ENCODE results near the gene CHN2. TPM values are rescaled to one million over a fixed set of nuclear protein-coding genes. Genes with fewer than 3 reads are reported as not detected.
A peak's percentile ranks its signal among the peaks of the same experiment; 100 is the strongest.

The CHN2 gene
- polyA plus RNA-seq, 1 donor = 33.6 TPM

DNA sequence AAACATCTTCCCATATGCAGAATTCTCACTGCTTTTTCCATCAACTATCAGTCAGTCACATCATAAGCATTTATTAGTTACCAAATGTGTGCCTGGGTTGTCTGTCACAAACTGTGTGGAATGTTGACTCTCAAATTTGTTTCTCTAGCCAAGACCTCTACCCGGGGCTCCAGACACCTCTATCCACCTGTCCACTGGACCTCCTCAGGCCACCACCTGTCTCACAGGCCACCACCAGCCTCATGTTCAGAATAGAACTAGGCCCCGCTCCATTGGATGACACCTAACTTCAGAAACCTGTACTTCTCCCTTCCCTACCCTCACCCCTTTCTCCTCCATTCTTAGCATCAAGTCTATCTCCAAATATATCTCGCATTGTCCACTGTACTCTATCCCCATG lies 176.9 kb downstream of the CHN2 start:
- Histone ChIP-seq H3K36me3 (ENCODE audit: control insufficient read depth, insufficient read depth, low read length) (no peaks in the 10 kb centered on the region), H3K27me3 (ENCODE audit: control insufficient read depth, insufficient read depth, low read length) (no peaks in the 10 kb centered on the region), H3K4me3 (ENCODE audit: low read length) (no peak overlapping the region), H3K9me3 (ENCODE audit: control insufficient read depth, low read depth, low read length) (no peaks in the 10 kb centered on the region), H3K27ac (ENCODE audit: low read length) (no peak overlapping the region), H3K4me1 (ENCODE audit: control insufficient read depth, insufficient read depth, low read length) (peaks cover 29% of the 10 kb centered on the region)
- WGBS (ENCODE audit: insufficient coverage, low lambda C conversion rate) = 83% methylated on average over 1 of the region's 3 CpGs
- DNase-seq = no peak

DNA sequence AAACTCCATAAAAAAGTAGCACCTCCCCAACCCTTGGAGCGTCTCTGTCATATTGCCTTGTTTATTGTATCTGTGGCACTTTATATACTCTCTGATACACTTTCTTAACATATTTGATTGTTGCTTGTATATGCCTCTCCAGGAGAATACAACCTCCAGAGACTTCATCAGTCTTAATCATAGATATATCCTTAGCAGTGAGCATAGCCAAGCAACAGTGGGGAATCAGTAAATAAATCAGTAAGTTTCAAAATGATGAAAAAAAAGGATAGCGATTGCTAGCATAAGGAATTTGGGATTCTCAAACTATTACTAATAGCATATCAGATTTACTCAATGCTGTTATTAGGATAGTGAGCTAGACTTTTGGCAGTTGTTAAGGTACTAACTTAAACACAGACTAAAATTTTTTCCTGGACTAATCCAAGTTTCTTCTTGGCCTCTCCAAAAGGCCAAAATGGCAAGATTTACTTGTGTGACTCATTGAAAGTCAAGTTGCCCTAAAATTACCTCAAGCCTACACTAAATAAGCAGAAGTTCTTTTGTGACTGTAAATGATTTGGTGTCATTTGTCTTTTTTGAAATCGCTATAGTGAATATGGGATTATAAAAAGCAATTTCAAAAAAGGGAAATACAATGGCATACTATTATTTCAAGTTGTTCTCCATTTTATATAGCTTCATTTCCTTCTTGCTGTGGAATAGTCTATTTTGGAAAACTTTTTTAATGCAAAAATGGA lies 177.9 kb downstream of the CHN2 start:
- no peaks in the 10 kb centered on the region for H3K36me3 ChIP-seq (ENCODE audit: control insufficient read depth, insufficient read depth, low read length)
- H3K4me1 ChIP-seq (ENCODE audit: control insufficient read depth, insufficient read depth, low read length) = peaks cover 35% of the 10 kb centered on the region
- H3K27ac ChIP-seq (ENCODE audit: low read length) = no peak overlapping the region
- WGBS (ENCODE audit: insufficient coverage, low lambda C conversion rate) = 71% methylated on average over 3 of the region's 3 CpGs
- no peak overlapping the region for H3K4me3 ChIP-seq (ENCODE audit: low read length)
- DNase-seq = no peak
- no peaks in the 10 kb centered on the region for H3K9me3 ChIP-seq (ENCODE audit: control insufficient read depth, low read depth, low read length)
- no peaks in the 10 kb centered on the region for H3K27me3 ChIP-seq (ENCODE audit: control insufficient read depth, insufficient read depth, low read length)

DNA sequence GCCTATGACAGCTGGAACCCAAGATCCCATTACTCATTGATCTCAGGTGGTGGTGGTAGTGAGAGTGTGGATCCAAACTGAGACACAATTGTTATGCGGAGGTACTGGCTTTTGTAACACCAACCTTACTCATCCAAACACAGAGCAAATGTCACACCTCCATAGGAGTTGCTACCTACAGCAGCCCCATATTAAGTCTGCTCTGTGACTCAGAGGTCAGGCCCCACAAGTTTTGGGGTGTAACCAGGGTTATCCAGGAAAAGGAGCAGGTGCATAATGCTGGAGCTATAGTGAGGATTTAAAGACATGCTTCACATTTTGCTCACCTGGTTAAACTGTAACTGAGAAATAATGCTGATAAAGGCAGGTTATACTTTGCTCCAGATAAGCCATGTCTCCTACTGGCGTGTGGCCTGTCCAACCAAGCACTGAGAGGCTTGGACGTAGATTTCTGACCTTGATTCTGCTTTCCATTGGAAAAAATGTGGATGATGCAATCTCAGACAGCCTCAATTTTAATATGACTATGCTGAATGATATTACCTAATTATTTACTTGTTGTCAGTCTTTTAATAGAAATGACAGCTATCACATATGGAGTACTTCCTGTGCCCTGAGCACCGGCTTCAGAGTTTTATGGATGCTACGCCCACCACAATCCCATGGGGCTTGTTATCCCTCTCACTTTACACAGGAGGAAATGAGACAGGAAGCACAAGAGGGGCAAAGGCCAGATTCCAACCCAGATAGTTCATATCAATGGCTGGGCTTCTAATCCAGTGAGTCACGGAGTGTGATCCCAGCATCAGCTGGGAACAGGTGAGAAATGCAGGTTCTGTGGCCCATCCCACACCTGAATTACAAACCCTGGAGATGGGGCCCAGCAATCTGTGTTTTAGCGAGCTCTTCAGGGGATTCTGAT lies 181.3 kb downstream of the CHN2 start:
- DNase-seq = peak; percentile 90 to 98
- H3K27ac ChIP-seq (ENCODE audit: low read length) = peak overlapping the region; percentile 93
- WGBS (ENCODE audit: insufficient coverage, low lambda C conversion rate) = 19% methylated on average over 3 of the region's 7 CpGs
- H3K4me1 ChIP-seq (ENCODE audit: control insufficient read depth, insufficient read depth, low read length) = peaks cover 20% of the 10 kb centered on the region
- H3K27me3 ChIP-seq (ENCODE audit: control insufficient read depth, insufficient read depth, low read length) = no peaks in the 10 kb centered on the region
- H3K9me3 ChIP-seq (ENCODE audit: control insufficient read depth, low read depth, low read length) = no peaks in the 10 kb centered on the region
- no peak overlapping the region for H3K4me3 ChIP-seq (ENCODE audit: low read length)
- no peaks in the 10 kb centered on the region for H3K36me3 ChIP-seq (ENCODE audit: control insufficient read depth, insufficient read depth, low read length)

DNA sequence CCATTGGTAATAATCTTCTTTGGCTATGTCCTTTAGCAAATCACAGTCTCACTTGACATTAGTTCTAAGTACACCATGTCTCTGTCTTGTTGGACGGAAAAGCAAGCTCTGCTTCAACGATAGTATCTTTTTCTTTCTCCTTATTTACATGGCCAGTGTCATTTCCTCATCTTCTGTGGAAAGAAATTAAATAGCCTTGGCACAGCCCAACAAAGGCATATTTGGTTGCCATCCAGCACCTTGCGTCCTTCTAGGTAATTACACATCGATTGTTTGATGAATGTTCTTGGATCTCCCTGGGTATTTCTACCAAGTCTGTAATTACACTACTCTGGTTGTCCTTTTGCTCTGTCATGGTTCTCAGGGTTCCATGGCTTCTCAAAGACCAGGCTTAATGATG lies 183.1 kb downstream of the CHN2 start:
- 100% methylated on average over 3 of the region's 4 CpGs for WGBS (ENCODE audit: insufficient coverage, low lambda C conversion rate)
- H3K4me3 ChIP-seq (ENCODE audit: low read length) = no peak overlapping the region
- peaks cover 13% of the 10 kb centered on the region for H3K4me1 ChIP-seq (ENCODE audit: control insufficient read depth, insufficient read depth, low read length)
- DNase-seq = no peak
- H3K27ac ChIP-seq (ENCODE audit: low read length) = no peak overlapping the region
- H3K36me3 ChIP-seq (ENCODE audit: control insufficient read depth, insufficient read depth, low read length) = no peaks in the 10 kb centered on the region
- H3K9me3 ChIP-seq (ENCODE audit: control insufficient read depth, low read depth, low read length) = no peaks in the 10 kb centered on the region
- H3K27me3 ChIP-seq (ENCODE audit: control insufficient read depth, insufficient read depth, low read length) = no peaks in the 10 kb centered on the region

DNA sequence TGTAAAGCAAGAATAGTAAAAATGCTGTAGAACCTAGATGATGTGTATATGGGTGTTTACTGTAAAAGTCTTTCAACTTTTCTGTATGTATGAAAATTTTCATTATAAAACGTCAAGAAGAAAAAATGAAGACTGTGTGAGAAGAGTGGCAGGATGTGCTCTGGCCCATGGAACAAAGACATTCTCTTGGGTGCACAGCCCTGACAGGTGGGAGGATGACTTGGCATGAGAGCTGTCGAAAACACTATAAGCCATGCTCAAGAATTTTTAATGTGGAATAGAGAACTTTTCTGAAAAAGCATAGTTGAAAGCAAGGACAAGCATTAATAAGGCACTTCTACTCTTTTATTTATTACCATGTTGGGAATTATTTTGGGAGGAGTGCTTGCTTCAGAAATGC lies 185.0 kb downstream of the CHN2 start:
- Histone ChIP-seq H3K4me1 (ENCODE audit: control insufficient read depth, insufficient read depth, low read length) (peaks cover 13% of the 10 kb centered on the region), H3K4me3 (ENCODE audit: low read length) (no peak overlapping the region), H3K27ac (ENCODE audit: low read length) (no peak overlapping the region), H3K36me3 (ENCODE audit: control insufficient read depth, insufficient read depth, low read length) (no peaks in the 10 kb centered on the region), H3K9me3 (ENCODE audit: control insufficient read depth, low read depth, low read length) (no peaks in the 10 kb centered on the region), H3K27me3 (ENCODE audit: control insufficient read depth, insufficient read depth, low read length) (no peaks in the 10 kb centered on the region)
- 100% methylated on average over 2 of the region's 2 CpGs for WGBS (ENCODE audit: insufficient coverage, low lambda C conversion rate)
- DNase-seq = no peak

DNA sequence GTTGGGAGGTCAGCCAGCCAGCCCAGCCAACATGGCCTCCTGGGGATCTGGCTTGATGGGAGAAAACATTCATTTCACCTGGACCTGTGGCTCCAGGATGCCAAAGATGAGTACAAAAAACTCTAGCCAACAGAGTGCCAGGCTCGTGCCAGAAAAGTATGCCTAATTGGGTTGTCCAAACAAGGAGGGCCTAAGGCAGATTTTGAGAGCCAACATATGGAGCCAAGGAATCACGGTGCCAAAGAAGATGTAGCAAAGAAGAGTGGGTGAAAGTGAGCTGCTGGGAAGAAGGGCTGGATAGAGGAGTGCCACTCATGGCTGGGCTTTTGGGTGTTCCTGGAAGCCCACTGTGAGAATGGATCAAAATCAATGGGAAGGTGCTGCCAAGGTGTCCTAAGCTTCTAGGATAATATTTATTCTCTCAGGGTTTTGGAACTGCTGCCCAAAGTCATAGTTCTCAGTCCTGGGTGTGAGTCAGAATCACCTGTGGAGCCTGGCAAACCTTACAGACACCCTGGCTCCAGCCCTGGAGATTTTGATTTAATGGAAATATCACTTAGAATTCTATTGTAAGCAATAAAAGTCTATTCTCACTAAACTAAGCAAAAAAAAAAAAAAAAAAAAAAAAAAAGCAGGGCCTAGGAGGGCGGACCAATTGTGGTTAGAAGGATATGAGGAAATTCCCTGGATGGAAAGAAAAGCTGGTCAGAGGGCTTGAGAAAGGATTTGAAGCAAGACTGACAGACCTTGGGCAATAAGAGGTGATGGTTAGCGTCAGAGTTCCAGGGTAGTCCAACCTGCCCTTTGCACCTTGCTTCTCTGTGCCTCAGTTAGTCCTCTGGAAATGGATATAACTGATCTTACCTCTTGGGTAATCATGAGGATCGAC lies 186.9 kb downstream of the CHN2 start:
- Histone ChIP-seq H3K36me3 (ENCODE audit: control insufficient read depth, insufficient read depth, low read length) (no peaks in the 10 kb centered on the region), H3K4me3 (ENCODE audit: low read length) (no peak overlapping the region), H3K9me3 (ENCODE audit: control insufficient read depth, low read depth, low read length) (no peaks in the 10 kb centered on the region), H3K27me3 (ENCODE audit: control insufficient read depth, insufficient read depth, low read length) (no peaks in the 10 kb centered on the region), H3K4me1 (ENCODE audit: control insufficient read depth, insufficient read depth, low read length) (peaks cover 6% of the 10 kb centered on the region), H3K27ac (ENCODE audit: low read length) (no peak overlapping the region)
- no CpG with 5 or more reads among the region's 5 CpGs for WGBS (ENCODE audit: insufficient coverage, low lambda C conversion rate)
- no peak for DNase-seq

DNA sequence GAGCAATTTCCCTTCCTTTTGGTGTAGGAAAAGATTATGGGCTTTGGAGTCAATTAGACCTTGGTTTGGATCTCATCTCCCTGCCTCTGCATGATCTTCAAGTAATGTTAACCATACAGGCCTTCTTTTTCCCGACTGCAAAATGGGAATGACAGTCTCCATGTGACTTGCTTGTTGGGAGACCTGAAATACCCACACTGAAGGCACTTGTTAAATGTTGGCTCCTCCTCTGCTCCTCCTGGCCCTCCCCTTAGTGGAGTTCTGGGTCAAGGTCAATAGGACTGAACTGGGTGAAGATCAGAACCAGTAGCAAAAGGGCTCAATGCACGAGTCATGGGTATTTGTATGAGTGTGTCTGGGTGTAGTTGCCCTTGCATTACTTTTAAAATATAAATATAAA lies 189.7 kb downstream of the CHN2 start:
- H3K27me3 ChIP-seq (ENCODE audit: control insufficient read depth, insufficient read depth, low read length) = no peaks in the 10 kb centered on the region
- H3K9me3 ChIP-seq (ENCODE audit: control insufficient read depth, low read depth, low read length) = no peaks in the 10 kb centered on the region
- no peak overlapping the region for H3K4me3 ChIP-seq (ENCODE audit: low read length)
- no peaks in the 10 kb centered on the region for H3K4me1 ChIP-seq (ENCODE audit: control insufficient read depth, insufficient read depth, low read length)
- no CpG with 5 or more reads among the region's 2 CpGs for WGBS (ENCODE audit: insufficient coverage, low lambda C conversion rate)
- DNase-seq = no peak
- no peaks in the 10 kb centered on the region for H3K36me3 ChIP-seq (ENCODE audit: control insufficient read depth, insufficient read depth, low read length)
- no peak overlapping the region for H3K27ac ChIP-seq (ENCODE audit: low read length)

DNA sequence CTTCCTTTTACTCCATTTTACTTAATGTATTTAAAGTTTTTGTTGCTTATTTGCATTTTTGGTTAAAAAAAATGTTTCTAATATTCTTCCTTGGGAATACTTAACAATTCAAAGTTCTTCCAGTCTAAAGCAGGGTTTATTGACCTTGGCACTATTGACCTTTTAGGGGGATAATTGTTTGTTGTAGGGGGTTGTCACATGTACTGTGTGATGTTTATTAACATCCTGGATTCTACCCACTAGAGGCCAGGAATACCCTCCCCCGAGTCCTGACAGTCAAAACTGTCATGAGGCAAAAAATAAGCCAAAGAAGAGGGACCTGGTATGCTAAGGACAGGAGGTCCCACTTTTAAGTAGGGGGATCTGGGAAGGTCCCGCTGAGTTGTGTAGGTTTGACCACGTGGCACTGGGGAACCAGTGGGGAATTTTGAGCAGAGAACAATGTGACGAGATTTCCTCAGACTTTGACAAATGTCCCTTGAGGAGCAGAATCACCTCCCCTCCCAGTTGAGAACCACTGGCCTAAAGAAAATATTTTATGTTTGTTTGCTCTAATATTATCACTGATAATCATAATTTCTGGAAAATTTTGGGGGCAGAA lies 190.7 kb downstream of the CHN2 start:
- H3K4me3 ChIP-seq (ENCODE audit: low read length) = no peak overlapping the region
- whole genome bisulfite sequencing (ENCODE audit: insufficient coverage, low lambda C conversion rate) = no CpG with 5 or more reads among the region's 4 CpGs
- no peak overlapping the region for H3K27ac ChIP-seq (ENCODE audit: low read length)
- no peaks in the 10 kb centered on the region for H3K27me3 ChIP-seq (ENCODE audit: control insufficient read depth, insufficient read depth, low read length)
- no peaks in the 10 kb centered on the region for H3K36me3 ChIP-seq (ENCODE audit: control insufficient read depth, insufficient read depth, low read length)
- no peak for DNase-seq
- H3K4me1 ChIP-seq (ENCODE audit: control insufficient read depth, insufficient read depth, low read length) = no peaks in the 10 kb centered on the region
- H3K9me3 ChIP-seq (ENCODE audit: control insufficient read depth, low read depth, low read length) = no peaks in the 10 kb centered on the region

DNA sequence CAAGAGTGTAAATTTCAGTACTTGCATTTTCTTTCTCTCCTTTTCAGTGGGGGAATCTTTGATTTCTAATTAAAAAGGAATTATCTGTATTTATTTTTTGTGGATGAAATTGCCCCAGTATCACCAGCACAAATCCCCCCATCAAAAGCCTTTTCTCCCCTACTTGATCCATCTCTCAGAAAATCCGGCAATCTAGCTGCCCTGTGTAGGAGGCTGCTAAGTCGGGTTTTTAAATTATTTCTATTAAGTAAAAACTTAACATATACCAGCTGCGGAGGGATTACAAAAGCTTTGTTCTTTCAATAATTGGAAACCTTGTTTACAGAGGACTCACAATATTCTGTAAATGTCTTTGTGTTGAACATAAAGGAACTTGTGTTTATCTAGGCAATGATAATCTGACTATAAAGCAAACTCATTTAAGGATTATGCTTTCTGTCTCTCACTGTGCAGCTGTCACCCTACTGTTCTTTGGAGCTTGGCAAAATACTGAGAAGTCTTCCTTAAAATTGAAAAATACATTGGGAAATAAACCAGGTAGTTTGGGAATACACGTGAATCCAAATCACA lies 191.7 kb downstream of the CHN2 start:
- Histone ChIP-seq H3K9me3 (ENCODE audit: control insufficient read depth, low read depth, low read length) (no peaks in the 10 kb centered on the region), H3K4me1 (ENCODE audit: control insufficient read depth, insufficient read depth, low read length) (no peaks in the 10 kb centered on the region), H3K27me3 (ENCODE audit: control insufficient read depth, insufficient read depth, low read length) (no peaks in the 10 kb centered on the region), H3K27ac (ENCODE audit: low read length) (no peak overlapping the region), H3K4me3 (ENCODE audit: low read length) (no peak overlapping the region), H3K36me3 (ENCODE audit: control insufficient read depth, insufficient read depth, low read length) (no peaks in the 10 kb centered on the region)
- 73% methylated on average over 2 of the region's 4 CpGs for WGBS (ENCODE audit: insufficient coverage, low lambda C conversion rate)
- no peak for DNase-seq

Measured in large intestine (tissue), 3 donors.